Measurements from ENCODE around the gene THRAP3. TPM values are rescaled to one million over a fixed set of nuclear protein-coding genes. Genes with fewer than 3 reads are reported as not detected.
A peak's percentile ranks its signal among the peaks of the same experiment; 100 is the strongest.

THRAP3 gene
- polyA plus RNA-seq, 1 of the 3 experiments (the other 2 are of a cell fraction), result 33.7 TPM

GRCh38 chr1:36276688-36277087 is 52.4 kb downstream of the THRAP3 start (continued):
- no peak for TF ChIP-seq MXI1 (IDR thresholded peaks at IDR 0.05; ENCODE audit: low read depth, low read length)
- TF ChIP-seq RXRA (IDR thresholded peaks at IDR 0.05; ENCODE audit: borderline replicate concordance, low read depth), result no peak

GRCh38 chr1:36279110-36279788 is 55.0 kb downstream of the THRAP3 start:
- Histone ChIP-seq H3K27ac (ENCODE audit: low read depth in 2 of 2, low read length in 1 of 2) (peak overlapping the region in 1 of 2 experiments; percentile 20; a peak in 2 of 4 replicates), H4K20me1 (ENCODE audit: insufficient read depth) (peaks cover 72% of the 10 kb centered on the region), H3K9me3 (no peaks in the 10 kb centered on the region), H3K36me3 (replicated peaks in 1 of 2; ENCODE audit: control insufficient read depth in 1 of 2, insufficient read depth in 2 of 2, low read length in 1 of 2) (peaks cover 12 to 28% of the 10 kb centered on the region in 2 experiments), H3K9ac (no peak overlapping the region), H3K4me2 (no peak overlapping the region), H2AFZ (ENCODE audit: low read depth) (no peak overlapping the region), H3F3A (replicated peaks; ENCODE audit: insufficient read depth) (peaks cover 39% of the 10 kb centered on the region), H3K79me2 (ENCODE audit: insufficient read depth) (peaks cover 83% of the 10 kb centered on the region), H3K4me1 (ENCODE audit: control insufficient read depth in 1 of 2, insufficient read depth in 2 of 2, low read depth in 1 of 2, low read length in 1 of 2) (peaks cover 0 to 18% of the 10 kb centered on the region in 2 experiments; a peak in 3 of 4 replicates), H3K27me3 (ENCODE audit: insufficient read depth) (no peaks in the 10 kb centered on the region), H3K4me3 (ENCODE audit: low read depth in 2 of 2, low read length in 1 of 2) (no peak overlapping the region), H3K9me2 (no peaks in the 10 kb centered on the region)
- 60% methylated on average over 2 of the region's 2 CpGs for WGBS (ENCODE audit: low lambda C conversion rate)
- POLR2A ChIA-PET, result no interaction called here
- no peak for DNase-seq
- TF ChIP-seq EP300 (IDR thresholded peaks at IDR 0.05; ENCODE audit: borderline replicate concordance in 1 of 2, low read depth in 1 of 2, low read length in 1 of 2), result no peak
- TF ChIP-seq IRF3 (IDR thresholded peaks at IDR 0.05; ENCODE audit: low read depth, low read length), result no peak
- TF ChIP-seq ELF1 (IDR thresholded peaks at IDR 0.05), result no peak
- no peak for TF ChIP-seq USF1 (IDR thresholded peaks at IDR 0.05; ENCODE audit: borderline replicate concordance, low read depth)
- no peak for TF ChIP-seq TCF12 (IDR thresholded peaks at IDR 0.05)
- TF ChIP-seq USF2 (IDR thresholded peaks at IDR 0.05; ENCODE audit: borderline replicate concordance, low read depth, low read length), result no peak
- TF ChIP-seq GABPA (IDR thresholded peaks at IDR 0.05; ENCODE audit: low read depth), result no peak
- TF ChIP-seq MAX (IDR thresholded peaks at IDR 0.05; ENCODE audit: low read depth), result no peak
- no peak for TF ChIP-seq TAF1 (IDR thresholded peaks at IDR 0.05; ENCODE audit: borderline replicate concordance, low read depth, low read length)
- no peak for TF ChIP-seq TEAD4 (IDR thresholded peaks at IDR 0.05; ENCODE audit: borderline replicate concordance, insufficient read depth)
- no peak for TF ChIP-seq MXI1 (IDR thresholded peaks at IDR 0.05; ENCODE audit: low read depth, low read length)
- TF ChIP-seq, protein P1, sequence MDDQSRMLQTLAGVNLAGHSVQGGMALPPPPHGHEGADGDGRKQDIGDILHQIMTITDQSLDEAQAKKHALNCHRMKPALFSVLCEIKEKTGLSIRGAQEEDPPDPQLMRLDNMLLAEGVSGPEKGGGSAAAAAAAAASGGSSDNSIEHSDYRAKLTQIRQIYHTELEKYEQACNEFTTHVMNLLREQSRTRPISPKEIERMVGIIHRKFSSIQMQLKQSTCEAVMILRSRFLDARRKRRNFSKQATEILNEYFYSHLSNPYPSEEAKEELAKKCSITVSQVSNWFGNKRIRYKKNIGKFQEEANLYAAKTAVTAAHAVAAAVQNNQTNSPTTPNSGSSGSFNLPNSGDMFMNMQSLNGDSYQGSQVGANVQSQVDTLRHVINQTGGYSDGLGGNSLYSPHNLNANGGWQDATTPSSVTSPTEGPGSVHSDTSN (IDR thresholded peaks at IDR 0.05), result no peak
- TF ChIP-seq YY1 (IDR thresholded peaks at IDR 0.05; ENCODE audit: low read depth), result no peak
- no peak for TF ChIP-seq REST (IDR thresholded peaks at IDR 0.05; ENCODE audit: low read depth, low read length)
- TF ChIP-seq FOSL2 (IDR thresholded peaks at IDR 0.05; ENCODE audit: borderline replicate concordance, low read depth), result no peak
- no peak for TF ChIP-seq NRF1 (IDR thresholded peaks at IDR 0.05; ENCODE audit: low read depth, low read length)
- CTCF ChIA-PET, result interaction anchor here (0.6 to 0.8 kb wide), 2 partner anchors 19 to 130 kb away, joined by 3 to 4 read pairs; partner anchors contain the start of gene TRAPPC3
